GM23248 (cell line): Measurements from ENCODE around the gene TRAP1. TPM values are rescaled to one million over a fixed set of nuclear protein-coding genes. Genes with fewer than 3 reads are reported as not detected.

Experiments
- DNase-seq: peaks from one replicate; pipeline ENCODE4 v3.0.0-alpha.2; 2015
- H2AFZ ChIP-seq: fragments of 200-600 bp; sonication (generic); 2 replicates; pipeline ENCODE4 v1.6.1; 2016; ENCODE audit warnings: antibody characterized with exemption
- H3F3A ChIP-seq: fragments of 200-600 bp; sonication (generic); 2 replicates; pipeline ENCODE4 v1.6.1; 2016; ENCODE audit warnings: mild to moderate bottlenecking, antibody characterized with exemption, mixed run types; ENCODE audit not compliant: insufficient read depth
- H3K27ac ChIP-seq: fragments of 200-600 bp; sonication (generic); 2 replicates; pipeline ENCODE4 v1.5.1; 2016; ENCODE audit warnings: mild to moderate bottlenecking
- H3K27me3 ChIP-seq: fragments of 200-600 bp; sonication (generic); replicated peaks from 2 replicates; pipeline ENCODE4 v1.6.1; 2016; ENCODE audit warnings: mild to moderate bottlenecking; ENCODE audit not compliant: insufficient read depth
- H3K36me3 ChIP-seq: fragments of 200-600 bp; sonication (generic); 2 replicates; pipeline ENCODE4 v1.6.1; 2016; ENCODE audit warnings: low read depth, mild to moderate bottlenecking
- H3K4me1 ChIP-seq: fragments of 200-600 bp; sonication (generic); 2 replicates; pipeline ENCODE4 v1.6.1; 2016; ENCODE audit warnings: mild to moderate bottlenecking; ENCODE audit not compliant: insufficient read depth
- H3K4me2 ChIP-seq: fragments of 200-600 bp; sonication (generic); one replicate; pipeline ENCODE4 v1.6.1; 2016; ENCODE audit warnings: mild to moderate bottlenecking; ENCODE audit not compliant: unreplicated experiment
- H3K4me3 ChIP-seq: fragments of 200-600 bp; sonication (generic); 2 replicates; pipeline ENCODE4 v1.5.1; 2016; ENCODE audit warnings: mild to moderate bottlenecking
- H3K79me2 ChIP-seq: fragments of 200-600 bp; sonication (generic); 2 replicates; pipeline ENCODE4 v1.6.1; 2016; ENCODE audit warnings: mild to moderate bottlenecking; ENCODE audit not compliant: insufficient read depth
- H3K9ac ChIP-seq: fragments of 200-600 bp; sonication (generic); 2 replicates; pipeline ENCODE4 v1.6.1; 2016; ENCODE audit warnings: mild to moderate bottlenecking
- H3K9me2 ChIP-seq: fragments of 200-600 bp; sonication (generic); 2 replicates; pipeline ENCODE4 v1.6.1; 2016; ENCODE audit warnings: mixed run types, mild to moderate bottlenecking, moderate library complexity; ENCODE audit not compliant: insufficient read depth
- H3K9me3 ChIP-seq: fragments of 200-600 bp; sonication (generic); one replicate; pipeline ENCODE4 v1.6.1; 2017; ENCODE audit warnings: low read depth
- H4K20me1 ChIP-seq: fragments of 200-600 bp; sonication (generic); 2 replicates; pipeline ENCODE4 v1.6.0; 2016; ENCODE audit not compliant: insufficient read depth
- EZH2 ChIP-seq: fragments of 200-600 bp; sonication (generic); IDR thresholded peaks from 2 replicates; pipeline ENCODE4 v1.6.1; 2018; ENCODE audit warnings: antibody characterized with exemption, mild to moderate bottlenecking; ENCODE audit not compliant: insufficient read depth, poor library complexity, severe bottlenecking
- EZH2phosphoT487 ChIP-seq: fragments of 200-600 bp; sonication (generic); IDR thresholded peaks from 2 replicates; pipeline ENCODE4 v1.6.1; 2018; ENCODE audit warnings: antibody characterized with exemption, moderate library complexity, mild to moderate bottlenecking, low read depth; ENCODE audit not compliant: insufficient read depth
- WGBS, 2 experiments: methylation state at CpG; one replicate each; pipeline ENCODE4 v1.1.6; 2015 to 2017; ENCODE audit warnings: low lambda C conversion rate in 2 of 2, low coverage in 1 of 2; ENCODE audit errors: missing lambda C conversion rate in 2 of 2; 5-methylcytosine and 5-hydroxymethylcytosine counted together
- in situ Hi-C: fragments of 300-500 bp; cut with MboI; formaldehyde crosslinking; loops from 2 replicates; pipeline ENCODE4 v1.15.0; 2020
- polyA plus RNA-seq: library from polyadenylated mRNA; unstranded; fragments of >200 nt; fragmentation: Nextera tagmentation; extraction: Ambion mirVana; gene quantifications from 2 replicates; pipeline ENCODE4 v1.2.1, GENCODE V29; 2016
- total RNA-seq: library from RNA; depleted of rRNA; stranded (reverse); fragments of >200 nt; shearing (Covaris generic); gene quantifications from 2 replicates; pipeline ENCODE4 v1.2.3, GENCODE V29; 2014

The TRAP1 gene
- total and polyA plus RNA-seq, 2 experiments from 2014 or later, result 56.6 to 73.4 TPM

GRCh38 chr16:3751878-3752277, 34.6 kb upstream of the TRAP1 start:
- Histone ChIP-seq H3K36me3 (peaks cover 43% of the 10 kb centered on the region), H3K4me2 (no peak overlapping the region), H3F3A (peaks cover 25% of the 10 kb centered on the region), H2AFZ (no peak overlapping the region), H3K4me3 (no peak overlapping the region), H3K27ac (no peak overlapping the region), H3K79me2 (peaks cover 81% of the 10 kb centered on the region), H3K27me3 (no peaks in the 10 kb centered on the region), H3K4me1 (peaks cover 21% of the 10 kb centered on the region), H3K9ac (no peak overlapping the region), H3K9me2 (no peaks in the 10 kb centered on the region), H3K9me3 (no peaks in the 10 kb centered on the region), H4K20me1 (no peaks in the 10 kb centered on the region; the same call in 1 of the 2 replicates)
- DNase-seq, result no peak
- in situ Hi-C loops, result no loop called here
- no peak for TF ChIP-seq EZH2
- no peak for TF ChIP-seq EZH2phosphoT487
- 96 to 99% methylated on average over 8 of the region's 8 CpGs for WGBS, 2 experiments

- no peak overlapping the region for H3K4me2 ChIP-seq
- no peak overlapping the region for H3K27ac ChIP-seq
- peaks cover 2% of the 10 kb centered on the region for H3F3A ChIP-seq
- 84 to 86% methylated on average over 5 of the region's 5 CpGs for WGBS, 2 experiments
- in situ Hi-C loops, result no loop called here
- no peaks in the 10 kb centered on the region for H3K27me3 ChIP-seq
- H3K9ac ChIP-seq, result no peak overlapping the region
- H4K20me1 ChIP-seq, result no peaks in the 10 kb centered on the region
- no peak overlapping the region for H2AFZ ChIP-seq
- H3K79me2 ChIP-seq, result peaks cover 64% of the 10 kb centered on the region
- H3K4me1 ChIP-seq, result no peaks in the 10 kb centered on the region; the same call in 1 of the 2 replicates
- H3K36me3 ChIP-seq, result peaks cover 51% of the 10 kb centered on the region
- TF ChIP-seq EZH2, result no peak
- TF ChIP-seq EZH2phosphoT487, result no peak
- no peak for DNase-seq
- no peaks in the 10 kb centered on the region for H3K9me2 ChIP-seq
- no peak overlapping the region for H3K4me3 ChIP-seq
- H3K9me3 ChIP-seq, result no peaks in the 10 kb centered on the region
Measured at GRCh38 chr16:3748307-3748706, 31.0 kb upstream of the TRAP1 start.

GRCh38 chr16:3745751-3746355, 28.5 kb upstream of the TRAP1 start:
- Histone ChIP-seq H3K9me3 (no peaks in the 10 kb centered on the region), H3K9ac (no peak overlapping the region), H3K4me3 (no peak overlapping the region), H3K4me2 (no peak overlapping the region), H3K79me2 (peaks cover 47% of the 10 kb centered on the region), H3K36me3 (peaks cover 72% of the 10 kb centered on the region), H2AFZ (no peak overlapping the region), H3K9me2 (no peaks in the 10 kb centered on the region), H3K27ac (no peak overlapping the region), H3K4me1 (no peaks in the 10 kb centered on the region), H3F3A (no peaks in the 10 kb centered on the region), H4K20me1 (no peaks in the 10 kb centered on the region), H3K27me3 (no peaks in the 10 kb centered on the region)
- TF ChIP-seq EZH2phosphoT487 (no peak), EZH2 (no peak)
- 92% methylated on average over 13 of the region's 13 CpGs for WGBS, 2 experiments
- in situ Hi-C loops, result no loop called here
- peak; percentile 14 for DNase-seq

- peaks cover 65% of the 10 kb centered on the region for H3K36me3 ChIP-seq
- no peak overlapping the region for H2AFZ ChIP-seq
- no peak for TF ChIP-seq EZH2phosphoT487
- TF ChIP-seq EZH2, result no peak
- H3K79me2 ChIP-seq, result peaks cover 29% of the 10 kb centered on the region
- no peak overlapping the region for H3K4me2 ChIP-seq
- in situ Hi-C loops, result no loop called here
- H3K9me3 ChIP-seq, result no peaks in the 10 kb centered on the region
- no peaks in the 10 kb centered on the region for H4K20me1 ChIP-seq
- H3K4me3 ChIP-seq, result no peak overlapping the region
- no peaks in the 10 kb centered on the region for H3K27me3 ChIP-seq
- H3F3A ChIP-seq, result no peaks in the 10 kb centered on the region
- H3K9me2 ChIP-seq, result no peaks in the 10 kb centered on the region
- DNase-seq, result no peak
- no peak overlapping the region for H3K9ac ChIP-seq
- no peak overlapping the region for H3K27ac ChIP-seq
- H3K4me1 ChIP-seq, result no peaks in the 10 kb centered on the region
- 97 to 99% methylated on average over 7 of the region's 7 CpGs for WGBS, 2 experiments
Measured at GRCh38 chr16:3744018-3744417, 26.7 kb upstream of the TRAP1 start.
